ENCODE measurements around the gene LUC7L.

LUC7L gene

GRCh38 chr16:188674-189073 lies 40.6 kb downstream of the LUC7L start:
- peak; percentile 61 for TF ChIP-seq CTCF (conservative IDR thresholded peaks at IDR 0.05)
- H3K27ac ChIP-seq, result no peak overlapping the region

DNA sequence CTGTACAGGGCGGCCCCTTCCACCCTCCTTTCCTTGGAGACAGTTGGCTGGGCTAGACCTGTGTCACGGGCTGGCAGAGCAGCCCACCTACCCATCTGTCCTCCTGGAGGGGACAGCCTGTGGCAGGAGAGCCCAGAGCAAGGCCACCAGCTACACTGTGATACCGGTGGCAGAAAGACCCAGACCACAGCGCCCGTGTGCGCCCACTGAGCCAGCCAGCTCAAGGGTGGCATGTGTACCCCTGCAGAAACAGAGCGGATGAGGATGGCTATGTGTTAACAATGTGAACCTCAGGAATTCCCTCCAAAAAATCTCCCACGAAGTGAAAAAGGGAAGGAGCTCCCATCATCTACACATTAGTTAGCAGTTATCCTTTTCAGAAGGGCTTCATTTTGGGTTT lies 41.9 kb downstream of the LUC7L start:
- no peak overlapping the region for H3K27ac ChIP-seq
- TF ChIP-seq CTCF (conservative IDR thresholded peaks at IDR 0.05), result no peak

GRCh38 chr16:185691-186090 lies 43.6 kb downstream of the LUC7L start:
- TF ChIP-seq CTCF (conservative IDR thresholded peaks at IDR 0.05), result no peak

DNA sequence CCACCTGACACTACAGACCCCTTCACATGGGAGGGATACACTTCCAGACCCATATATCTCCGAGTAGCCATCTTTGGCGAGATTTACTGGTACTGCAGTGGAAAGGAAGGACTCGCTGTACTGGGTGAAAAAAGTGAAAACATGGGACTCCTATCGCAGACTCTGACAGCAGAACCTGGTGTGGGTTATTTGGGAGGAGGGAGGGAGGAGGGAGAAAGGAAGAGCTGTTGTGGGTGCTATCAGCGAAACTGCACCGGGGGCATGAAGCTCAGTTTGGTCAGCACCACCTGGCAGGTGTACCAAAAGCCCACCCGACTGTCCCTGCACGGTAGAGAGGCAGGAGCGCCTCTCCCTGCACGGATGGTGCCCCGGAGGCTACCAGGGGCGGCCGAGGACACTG lies 44.0 kb downstream of the LUC7L start:
- no peak for TF ChIP-seq CTCF (conservative IDR thresholded peaks at IDR 0.05)
- no peak overlapping the region for H3K27ac ChIP-seq

More at GRCh38 chr16:185691-186090, 43.6 kb downstream of the LUC7L start:
- H3K27ac ChIP-seq, result no peak overlapping the region

GRCh38 chr16:183005-183404 lies 46.2 kb downstream of the LUC7L start:
- H3K27ac ChIP-seq, result no peak overlapping the region
- no peak for TF ChIP-seq CTCF (conservative IDR thresholded peaks at IDR 0.05)

DNA sequence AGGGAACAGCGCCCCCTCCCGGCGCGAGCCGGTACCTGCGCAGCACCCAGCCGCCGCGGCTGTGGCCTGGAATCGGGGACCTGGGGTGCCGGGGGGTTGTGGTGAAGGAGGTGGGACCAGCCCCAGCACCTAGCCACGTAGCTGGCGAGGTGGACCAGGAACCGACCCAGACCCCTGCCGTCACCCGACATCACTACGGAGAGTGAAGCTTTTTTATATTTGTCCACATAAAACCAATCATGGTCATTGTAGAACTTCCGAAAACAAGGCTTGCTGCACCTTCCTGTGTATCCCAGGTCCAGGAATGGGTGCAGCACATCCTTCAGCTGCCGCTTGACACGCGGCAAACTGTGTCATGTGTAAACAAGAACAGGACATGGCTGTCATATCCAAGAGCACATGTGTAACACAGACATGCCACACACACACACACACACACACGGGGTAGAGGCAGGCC lies 47.7 kb downstream of the LUC7L start:
- TF ChIP-seq CTCF (conservative IDR thresholded peaks at IDR 0.05), result peak; percentile 90
- H3K27ac ChIP-seq, result peak overlapping the region; percentile 79

DNA sequence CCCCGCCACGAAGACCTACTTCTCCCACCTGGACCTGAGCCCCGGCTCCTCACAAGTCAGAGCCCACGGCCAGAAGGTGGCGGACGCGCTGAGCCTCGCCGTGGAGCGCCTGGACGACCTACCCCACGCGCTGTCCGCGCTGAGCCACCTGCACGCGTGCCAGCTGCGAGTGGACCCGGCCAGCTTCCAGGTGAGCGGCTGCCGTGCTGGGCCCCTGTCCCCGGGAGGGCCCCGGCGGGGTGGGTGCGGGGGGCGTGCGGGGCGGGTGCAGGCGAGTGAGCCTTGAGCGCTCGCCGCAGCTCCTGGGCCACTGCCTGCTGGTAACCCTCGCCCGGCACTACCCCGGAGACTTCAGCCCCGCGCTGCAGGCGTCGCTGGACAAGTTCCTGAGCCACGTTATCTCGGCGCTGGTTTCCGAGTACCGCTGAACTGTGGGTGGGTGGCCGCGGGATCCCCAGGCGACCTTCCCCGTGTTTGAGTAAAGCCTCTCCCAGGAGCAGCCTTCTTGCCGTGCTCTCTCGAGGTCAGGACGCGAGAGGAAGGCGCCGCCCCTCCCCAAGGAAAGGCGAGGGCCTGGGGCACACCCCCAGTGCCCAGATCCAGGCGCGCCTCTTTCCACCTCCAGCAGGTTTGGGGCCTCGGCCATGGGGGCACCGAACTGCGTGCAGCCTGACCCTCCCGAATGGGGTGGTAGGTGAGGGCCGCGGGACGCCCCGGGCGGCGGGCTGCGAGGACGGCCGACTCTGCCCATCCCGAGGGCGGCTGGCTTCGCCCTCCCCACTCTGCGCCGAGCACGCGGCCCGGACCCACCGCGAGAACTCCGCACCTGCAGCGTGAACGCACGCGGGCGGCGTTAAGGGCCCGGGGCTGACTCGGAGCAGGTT lies 48.3 kb downstream of the LUC7L start:
- peak overlapping the region; percentile 79 for H3K27ac ChIP-seq
- no peak for TF ChIP-seq CTCF (conservative IDR thresholded peaks at IDR 0.05)
